GM12801 (cell line): ENCODE data around the gene TOR1B.

ENCODE experiments used
- CTCF ChIP-seq: IDR thresholded peaks from one replicate; pipeline ENCODE4 v1.5.1; 2011; ENCODE audit warnings: control low read depth; ENCODE audit not compliant: insufficient read length; ENCODE audit errors: extremely low read depth

TOR1B gene

GRCh38 chr9:129857207-129857606 is 54.2 kb downstream of the TOR1B start:
- no peak for TF ChIP-seq CTCF

DNA sequence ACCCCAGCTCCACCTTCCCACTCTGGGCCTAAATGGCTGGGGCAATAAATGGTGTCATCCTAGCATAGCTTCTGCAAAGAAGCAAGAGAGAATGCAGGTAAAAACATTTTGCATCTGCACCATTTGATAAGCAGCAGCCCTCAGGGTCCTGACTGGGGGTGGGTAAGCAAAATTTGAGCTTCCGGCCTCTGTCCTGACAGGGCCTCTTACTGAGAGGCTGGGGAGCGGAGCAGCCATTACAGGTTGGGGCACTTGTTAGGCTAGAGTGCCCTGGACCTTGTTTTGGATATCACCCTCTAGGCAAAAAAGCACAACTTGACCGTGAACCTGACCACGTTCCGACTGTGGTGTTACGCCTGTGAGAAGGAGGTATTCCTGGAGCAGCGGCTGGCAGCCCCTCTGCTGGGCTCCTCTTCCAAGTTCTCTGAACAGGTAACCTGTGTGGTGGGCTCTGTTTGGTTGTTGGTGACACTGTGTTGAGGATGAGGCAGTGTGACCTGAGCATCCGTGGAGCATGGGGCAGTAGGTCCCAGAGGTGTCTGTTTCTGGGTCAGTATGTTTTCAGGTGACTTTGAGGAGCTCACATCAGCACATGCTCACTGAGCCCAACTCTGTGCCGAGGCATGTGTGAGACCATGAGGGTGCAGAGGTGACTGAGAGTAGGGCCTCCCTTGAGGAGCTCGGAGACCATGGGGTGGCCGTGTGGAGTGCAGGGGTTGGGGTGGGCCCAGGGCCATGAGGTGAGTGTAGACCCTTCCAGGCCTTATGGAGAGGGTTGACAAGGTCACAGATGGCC is 55.4 kb downstream of the TOR1B start:
- TF ChIP-seq CTCF: no peak
